ENCODE results near the gene LSR. TPM values are rescaled to one million over a fixed set of nuclear protein-coding genes. Genes with fewer than 3 reads are reported as not detected.

Gene LSR
- polyA plus RNA-seq, 1 donor from 2014 or later = not detected

DNA sequence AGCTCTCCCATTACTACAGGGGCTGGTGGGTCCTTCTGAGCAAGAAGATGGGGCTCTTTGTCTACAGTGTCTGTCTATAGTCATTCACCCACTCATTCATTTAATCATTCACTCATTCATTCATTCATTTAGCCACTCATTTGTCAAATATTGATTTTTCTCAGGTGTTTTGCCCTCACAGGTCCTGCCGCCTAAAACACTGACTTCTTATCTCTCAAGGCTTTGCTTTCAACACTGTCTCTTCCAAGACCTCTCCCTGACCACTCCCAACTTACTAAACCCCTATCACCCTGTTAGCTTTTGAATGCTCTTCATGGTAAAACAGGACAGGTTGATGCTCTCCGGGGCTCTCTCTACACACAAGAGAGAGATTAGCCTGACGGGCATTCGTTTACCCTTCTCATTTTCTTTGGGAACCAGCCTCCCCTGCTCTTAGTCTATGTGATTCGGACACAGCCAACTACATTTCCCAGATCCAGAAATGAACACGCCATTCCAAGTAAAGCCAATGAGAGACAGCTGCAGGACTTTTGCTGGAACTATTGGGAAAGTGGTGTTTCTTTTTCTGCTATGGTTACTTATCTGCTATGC is 43.0 kb upstream of the LSR start:
- H3K79me2 ChIP-seq (replicated peaks; ENCODE audit: insufficient read depth, low read length) = no peaks in the 10 kb centered on the region
- H3K27me3 ChIP-seq (ENCODE audit: insufficient read depth, low read depth, low read length) = no peaks in the 10 kb centered on the region
- no peaks in the 10 kb centered on the region for H3K36me3 ChIP-seq (ENCODE audit: insufficient read depth, low read length)
- no peak overlapping the region for H3K27ac ChIP-seq (ENCODE audit: low read length)
- no peak overlapping the region for H2AFZ ChIP-seq (ENCODE audit: low read depth, low read length)
- TF ChIP-seq EZH2 (IDR thresholded peaks at IDR 0.05; ENCODE audit: borderline replicate concordance, insufficient read depth, low read length, poor library complexity, severe bottlenecking) (no peak), MXI1 (conservative IDR thresholded peaks at IDR 0.05; ENCODE audit: poor library complexity, severe bottlenecking) (no peak), POLR2AphosphoS5 (IDR thresholded peaks at IDR 0.05) (no peak), EP300 (conservative IDR thresholded peaks at IDR 0.05; ENCODE audit: poor library complexity, severe bottlenecking) (no peak), REST (IDR thresholded peaks at IDR 0.05; ENCODE audit: borderline replicate concordance) (no peak), RAD21 (conservative IDR thresholded peaks at IDR 0.05) (no peak), TAF1 (IDR thresholded peaks at IDR 0.05; ENCODE audit: low read depth) (no peak), SMC3 (conservative IDR thresholded peaks at IDR 0.05; ENCODE audit: poor library complexity) (no peak)
- TF ChIP-seq, protein P1, sequence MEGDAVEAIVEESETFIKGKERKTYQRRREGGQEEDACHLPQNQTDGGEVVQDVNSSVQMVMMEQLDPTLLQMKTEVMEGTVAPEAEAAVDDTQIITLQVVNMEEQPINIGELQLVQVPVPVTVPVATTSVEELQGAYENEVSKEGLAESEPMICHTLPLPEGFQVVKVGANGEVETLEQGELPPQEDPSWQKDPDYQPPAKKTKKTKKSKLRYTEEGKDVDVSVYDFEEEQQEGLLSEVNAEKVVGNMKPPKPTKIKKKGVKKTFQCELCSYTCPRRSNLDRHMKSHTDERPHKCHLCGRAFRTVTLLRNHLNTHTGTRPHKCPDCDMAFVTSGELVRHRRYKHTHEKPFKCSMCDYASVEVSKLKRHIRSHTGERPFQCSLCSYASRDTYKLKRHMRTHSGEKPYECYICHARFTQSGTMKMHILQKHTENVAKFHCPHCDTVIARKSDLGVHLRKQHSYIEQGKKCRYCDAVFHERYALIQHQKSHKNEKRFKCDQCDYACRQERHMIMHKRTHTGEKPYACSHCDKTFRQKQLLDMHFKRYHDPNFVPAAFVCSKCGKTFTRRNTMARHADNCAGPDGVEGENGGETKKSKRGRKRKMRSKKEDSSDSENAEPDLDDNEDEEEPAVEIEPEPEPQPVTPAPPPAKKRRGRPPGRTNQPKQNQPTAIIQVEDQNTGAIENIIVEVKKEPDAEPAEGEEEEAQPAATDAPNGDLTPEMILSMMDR (IDR thresholded peaks at IDR 0.05; ENCODE audit: poor library complexity, severe bottlenecking) = no peak
- no peak overlapping the region for H3K9ac ChIP-seq (ENCODE audit: low read length)
- H3F3A ChIP-seq (ENCODE audit: insufficient read depth, low read length, poor library complexity, severe bottlenecking) = no peaks in the 10 kb centered on the region
- no peak overlapping the region for H3K4me3 ChIP-seq (ENCODE audit: low read length)
- H3K4me2 ChIP-seq (ENCODE audit: low read length) = no peak overlapping the region
- H3K9me2 ChIP-seq (ENCODE audit: insufficient read depth, low read length) = no peaks in the 10 kb centered on the region
- no peaks in the 10 kb centered on the region for H4K20me1 ChIP-seq (ENCODE audit: insufficient read depth)
- no peaks in the 10 kb centered on the region for H3K9me3 ChIP-seq (ENCODE audit: low read length)

DNA sequence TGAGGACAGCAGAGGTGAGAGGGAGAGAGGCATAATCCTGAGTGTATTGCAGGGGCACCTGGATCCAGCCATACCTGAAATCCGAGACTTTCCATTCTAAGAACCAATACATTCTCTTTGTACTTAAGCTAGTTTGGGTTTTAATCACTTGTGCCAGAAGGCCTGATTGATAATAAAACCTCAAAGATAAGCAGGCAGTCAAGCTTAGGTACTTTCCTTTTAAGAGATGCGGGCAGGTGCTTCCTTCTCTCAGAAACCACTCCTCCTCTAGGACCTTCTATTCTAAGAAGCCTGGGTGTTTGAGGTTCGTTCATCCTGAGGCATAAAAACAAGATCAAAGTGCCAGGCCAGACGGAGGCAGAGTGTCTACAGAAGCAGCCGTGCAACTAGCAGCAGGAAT is 42.4 kb upstream of the LSR start:
- Histone ChIP-seq H4K20me1 (ENCODE audit: insufficient read depth) (no peaks in the 10 kb centered on the region), H3K36me3 (ENCODE audit: insufficient read depth, low read length) (no peaks in the 10 kb centered on the region), H3K79me2 (replicated peaks; ENCODE audit: insufficient read depth, low read length) (no peaks in the 10 kb centered on the region), H3K27ac (ENCODE audit: low read length) (no peak overlapping the region), H3K27me3 (ENCODE audit: insufficient read depth, low read depth, low read length) (no peaks in the 10 kb centered on the region), H2AFZ (ENCODE audit: low read depth, low read length) (no peak overlapping the region), H3K9me3 (ENCODE audit: low read length) (no peaks in the 10 kb centered on the region), H3K4me2 (ENCODE audit: low read length) (no peak overlapping the region), H3K9ac (ENCODE audit: low read length) (no peak overlapping the region), H3K4me3 (ENCODE audit: low read length) (no peak overlapping the region), H3F3A (ENCODE audit: insufficient read depth, low read length, poor library complexity, severe bottlenecking) (no peaks in the 10 kb centered on the region), H3K9me2 (ENCODE audit: insufficient read depth, low read length) (no peaks in the 10 kb centered on the region)
- no peak for TF ChIP-seq MXI1 (conservative IDR thresholded peaks at IDR 0.05; ENCODE audit: poor library complexity, severe bottlenecking)
- TF ChIP-seq RAD21 (conservative IDR thresholded peaks at IDR 0.05) = no peak
- TF ChIP-seq EP300 (conservative IDR thresholded peaks at IDR 0.05; ENCODE audit: poor library complexity, severe bottlenecking) = no peak
- no peak for TF ChIP-seq REST (IDR thresholded peaks at IDR 0.05; ENCODE audit: borderline replicate concordance)
- TF ChIP-seq POLR2AphosphoS5 (IDR thresholded peaks at IDR 0.05) = no peak
- no peak for TF ChIP-seq EZH2 (IDR thresholded peaks at IDR 0.05; ENCODE audit: borderline replicate concordance, insufficient read depth, low read length, poor library complexity, severe bottlenecking)
- TF ChIP-seq SMC3 (conservative IDR thresholded peaks at IDR 0.05; ENCODE audit: poor library complexity) = no peak
- TF ChIP-seq, protein P1 (IDR thresholded peaks at IDR 0.05; ENCODE audit: poor library complexity, severe bottlenecking) = no peak
- no peak for TF ChIP-seq TAF1 (IDR thresholded peaks at IDR 0.05; ENCODE audit: low read depth)
